ENCODE measurements around the gene DUS4L. TPM values are rescaled to one million over a fixed set of nuclear protein-coding genes. Genes with fewer than 3 reads are reported as not detected.
A peak's percentile ranks its signal among the peaks of the same experiment; 100 is the strongest.

The DUS4L gene
- total and polyA plus RNA-seq, 2 experiments from 2014 or later: 5.4 to 12.5 TPM

- no peaks in the 10 kb centered on the region for H4K20me1 ChIP-seq (ENCODE audit: insufficient read depth, poor library complexity, severe bottlenecking)
- DNase-seq (ENCODE audit: low spot score): no peak
- no peak overlapping the region for H3K4me3 ChIP-seq
- no peak overlapping the region for H2AFZ ChIP-seq
- H3K9me3 ChIP-seq (ENCODE audit: low read depth): no peaks in the 10 kb centered on the region
- no peaks in the 10 kb centered on the region for H3K9me2 ChIP-seq (replicated peaks; ENCODE audit: insufficient read depth)
- TF ChIP-seq CTCF (IDR thresholded peaks at IDR 0.05; ENCODE audit: poor library complexity) (no peak), EZH2phosphoT487 (IDR thresholded peaks at IDR 0.05; ENCODE audit: low read depth, severe bottlenecking, unreplicated experiment) (no peak), EZH2 (IDR thresholded peaks at IDR 0.05; ENCODE audit: borderline replicate concordance) (no peak)
- peak overlapping the region; percentile 43 for H3K27ac ChIP-seq
- peaks cover 12% of the 10 kb centered on the region for H3K4me1 ChIP-seq (ENCODE audit: insufficient read depth)
- 84% methylated on average over 6 of the region's 6 CpGs for WGBS (ENCODE audit: low lambda C conversion rate, missing lambda C conversion rate)
- peaks cover 63% of the 10 kb centered on the region for H3K79me2 ChIP-seq
- no peaks in the 10 kb centered on the region for H3K27me3 ChIP-seq
- H3K4me2 ChIP-seq: peak overlapping the region; percentile 22
- no peaks in the 10 kb centered on the region for H3K36me3 ChIP-seq (replicated peaks; ENCODE audit: insufficient read depth, low read depth)
Measured at GRCh38 chr7:107560898-107561516, 2.8 kb upstream of the DUS4L start.

GRCh38 chr7:107563081-107563774, 543 bp upstream of the DUS4L start:
- H3K79me2 ChIP-seq: peaks cover 51% of the 10 kb centered on the region
- H3K4me1 ChIP-seq (ENCODE audit: insufficient read depth): peaks cover 12% of the 10 kb centered on the region
- H3K27ac ChIP-seq: peak overlapping the region; percentile 97
- no peaks in the 10 kb centered on the region for H3K9me2 ChIP-seq (replicated peaks; ENCODE audit: insufficient read depth)
- H3K27me3 ChIP-seq: no peaks in the 10 kb centered on the region
- DNase-seq (ENCODE audit: low spot score): no peak
- no peaks in the 10 kb centered on the region for H3K36me3 ChIP-seq (replicated peaks; ENCODE audit: insufficient read depth, low read depth)
- H4K20me1 ChIP-seq (ENCODE audit: insufficient read depth, poor library complexity, severe bottlenecking): no peaks in the 10 kb centered on the region
- TF ChIP-seq EZH2 (IDR thresholded peaks at IDR 0.05; ENCODE audit: borderline replicate concordance) (no peak), EZH2phosphoT487 (IDR thresholded peaks at IDR 0.05; ENCODE audit: low read depth, severe bottlenecking, unreplicated experiment) (no peak), CTCF (IDR thresholded peaks at IDR 0.05; ENCODE audit: poor library complexity) (no peak)
- no peaks in the 10 kb centered on the region for H3K9me3 ChIP-seq (ENCODE audit: low read depth)
- peak overlapping the region; percentile 58 for H3K4me3 ChIP-seq
- H2AFZ ChIP-seq: peak overlapping the region; percentile 79
- 4% methylated on average over 18 of the region's 21 CpGs for WGBS (ENCODE audit: low lambda C conversion rate, missing lambda C conversion rate)
- peak overlapping the region; percentile 82 for H3K4me2 ChIP-seq

- Histone ChIP-seq H3K9me3 (ENCODE audit: low read depth) (no peaks in the 10 kb centered on the region), H3K27ac (peak overlapping the region; percentile 97), H3K27me3 (no peaks in the 10 kb centered on the region), H4K20me1 (ENCODE audit: insufficient read depth, poor library complexity, severe bottlenecking) (no peaks in the 10 kb centered on the region), H3K79me2 (peaks cover 38% of the 10 kb centered on the region), H3K4me3 (peak overlapping the region; percentile 58), H2AFZ (peak overlapping the region; percentile 85), H3K36me3 (replicated peaks; ENCODE audit: insufficient read depth, low read depth) (no peaks in the 10 kb centered on the region), H3K4me1 (ENCODE audit: insufficient read depth) (peaks cover 8% of the 10 kb centered on the region), H3K9me2 (replicated peaks; ENCODE audit: insufficient read depth) (no peaks in the 10 kb centered on the region), H3K4me2 (peak overlapping the region; percentile 71)
- no peak for DNase-seq (ENCODE audit: low spot score)
- TF ChIP-seq CTCF (IDR thresholded peaks at IDR 0.05; ENCODE audit: poor library complexity) (no peak), EZH2 (IDR thresholded peaks at IDR 0.05; ENCODE audit: borderline replicate concordance) (no peak), EZH2phosphoT487 (IDR thresholded peaks at IDR 0.05; ENCODE audit: low read depth, severe bottlenecking, unreplicated experiment) (no peak)
- 49% methylated on average over 9 of the region's 9 CpGs for WGBS (ENCODE audit: low lambda C conversion rate, missing lambda C conversion rate)
Measured at GRCh38 chr7:107564553-107565298, 955 bp downstream of the DUS4L start.
